ENCODE results near the gene RAB7A. TPM values are rescaled to one million over a fixed set of nuclear protein-coding genes. Genes with fewer than 3 reads are reported as not detected.
A peak's percentile ranks its signal among the peaks of the same experiment; 100 is the strongest.

Gene RAB7A
- total and polyA plus RNA-seq, 2 of the 4 experiments (the other 2 are of a cell fraction), result 57.0 to 240 TPM

GRCh38 chr3:128727059-128727458, 1.1 kb downstream of the RAB7A start:
- Histone ChIP-seq H3K9ac (ENCODE audit: low read depth, low read length) (peak overlapping the region; percentile 74), H3K27ac (ENCODE audit: insufficient read depth, low read length) (peak overlapping the region; percentile 76; the same call in 1 of the 2 replicates), H3K9me3 (ENCODE audit: control insufficient read depth, insufficient read depth, low read length) (no peaks in the 10 kb centered on the region), H4K20me1 (ENCODE audit: insufficient read depth, low read length) (peaks cover 60% of the 10 kb centered on the region), H2BK15ac (ENCODE audit: low read depth, low read length) (no peak overlapping the region), H2AK5ac (ENCODE audit: low read depth, low read length) (peak overlapping the region; percentile 90), H3K23ac (ENCODE audit: low read depth, low read length) (peak overlapping the region; percentile 54), H3K56ac (ENCODE audit: extremely low read depth, insufficient read depth, low read length) (peak overlapping the region; percentile 27), H3K9me1 (ENCODE audit: insufficient read depth, low read length) (peaks cover 7% of the 10 kb centered on the region), H3K79me1 (ENCODE audit: low read depth in 1 of 2, low read length in 2 of 2) (peaks cover 0 to 34% of the 10 kb centered on the region in 2 experiments; a peak in 2 of 4 replicates), H2BK120ac (ENCODE audit: low read depth, low read length) (no peak overlapping the region), H3K4me2 (ENCODE audit: low read depth, low read length) (peak overlapping the region; percentile 97), H4K8ac (ENCODE audit: low read depth in 2 of 2, low read length in 2 of 2) (no peak overlapping the region), H2AFZ (replicated peaks; ENCODE audit: low read length, poor library complexity) (no peak overlapping the region), H3K27me3 (ENCODE audit: control insufficient read depth, insufficient read depth, low read length) (0 out of 2 replicates have a peak, but pooled peaks cover under 1% of the 10 kb centered on the region), H4K5ac (ENCODE audit: low read depth, low read length) (no peak overlapping the region), H2BK20ac (ENCODE audit: low read depth, low read length) (no peak overlapping the region), H2BK5ac (ENCODE audit: low read depth, low read length, poor library complexity, severe bottlenecking) (peak overlapping the region; percentile 69), H2AK9ac (replicated peaks; ENCODE audit: low read depth, low read length, poor library complexity) (peak overlapping the region; percentile 100), H3K14ac (replicated peaks; ENCODE audit: low read depth, low read length) (peak overlapping the region; percentile 61), H3K4ac (ENCODE audit: low read depth, low read length) (peak overlapping the region; percentile 66; the same call in 1 of the 2 replicates), H3K36me3 (ENCODE audit: control insufficient read depth, insufficient read depth, low read length) (no peaks in the 10 kb centered on the region; the same call in 1 of the 2 replicates), H3K4me3 (ENCODE audit: insufficient read depth, low read depth, low read length) (peak overlapping the region; percentile 66), H4K91ac (ENCODE audit: insufficient read depth, low read depth, low read length) (no peak overlapping the region), H3K4me1 (ENCODE audit: control insufficient read depth, insufficient read depth, low read length) (peaks cover 13% of the 10 kb centered on the region), H3K18ac (ENCODE audit: low read depth, low read length) (no peak overlapping the region)
- intact Hi-C loops (cut with micrococcal nuclease) (no loop called here), dilution Hi-C loops (cut with HindIII; ENCODE audit: low sequenced_read_pairs, unreplicated experiment) (no loop called here), in situ Hi-C loops (cut with MboI; ENCODE audit: low sequenced_read_pairs) (no loop called here)
- ChIA-PET CTCF (no interaction called here), POLR2A (ENCODE audit: unreplicated experiment) (no interaction called here)
- DNase-seq (no peak), ATAC-seq (ENCODE audit: low read depth) (no peak)
- 43% methylated on average over 1 of the region's 4 CpGs; no CpG with 5 or more reads in 1 of the 2 experiments for WGBS, 2 experiments (ENCODE audit: extremely low coverage in 2 of 2, insufficient read length in 1 of 2)
- TF ChIP-seq CHD1 (IDR thresholded peaks at IDR 0.05; ENCODE audit: low read depth, low read length), result no peak
- no peak for TF ChIP-seq SMC3 (IDR thresholded peaks at IDR 0.05; ENCODE audit: low read depth, low read length)
- TF ChIP-seq RFX5 (IDR thresholded peaks at IDR 0.05; ENCODE audit: low read depth, low read length), result no peak
- no peak for TF ChIP-seq RAD21 (IDR thresholded peaks at IDR 0.05; ENCODE audit: low read length)
- TF ChIP-seq MAFK (IDR thresholded peaks at IDR 0.05; ENCODE audit: low read depth, low read length), result no peak
- TF ChIP-seq RCOR1 (IDR thresholded peaks at IDR 0.05; ENCODE audit: insufficient replicate concordance, low read length), result no peak
- no peak for TF ChIP-seq MAZ (IDR thresholded peaks at IDR 0.05; ENCODE audit: borderline replicate concordance, low read depth, low read length)
- no peak for TF ChIP-seq NFE2L2 (IDR thresholded peaks at IDR 0.05; ENCODE audit: low read depth, low read length)
- no peak for TF ChIP-seq CTCF (conservative IDR thresholded peaks at IDR 0.05; ENCODE audit: low read depth, low read length)
- no peak for TF ChIP-seq CEBPB (IDR thresholded peaks at IDR 0.05; ENCODE audit: low read depth, low read length)
- TF ChIP-seq MXI1 (IDR thresholded peaks at IDR 0.05; ENCODE audit: borderline replicate concordance, low read depth, low read length), result no peak
- TF ChIP-seq POLR2A (IDR thresholded peaks at IDR 0.05; ENCODE audit: low read depth, low read length), result no peak
- TF ChIP-seq BHLHE40 (IDR thresholded peaks at IDR 0.05; ENCODE audit: low read depth, low read length), result no peak
- TF ChIP-seq USF2 (IDR thresholded peaks at IDR 0.05; ENCODE audit: low read depth, low read length), result no peak
- TF ChIP-seq FOS (IDR thresholded peaks at IDR 0.05; ENCODE audit: low read depth, low read length), result no peak
- no peak for TF ChIP-seq ELK1 (IDR thresholded peaks at IDR 0.05; ENCODE audit: borderline replicate concordance, low read depth, low read length)
- BruUV-seq (replicated peaks), result no TSS peak
